CD4-positive, alpha-beta T cell treated with Interleukin-4 for 4 hours (primary cell): ENCODE data around the gene RERGL.
"Not testable (repeated sequence)": the region's sequence is repeated elsewhere in the genome, so short reads cannot be mapped to it uniquely, and the experiment has no call there.

Experiments
- DNase-seq: peaks from one replicate; pipeline ENCODE4 v3.0.0-alpha.2; 2020

RERGL gene

GRCh38 chr12:18090093-18090492 lies at the start of gene RERGL:
TSS of gene RERGL (minus strand) at chr12:18090193. CDS start at chr12:18090140, 53 bp downstream.
- DNase-seq = no peak

GRCh38 chr12:18139254-18139653 lies 49.3 kb upstream of the RERGL start:
- no peak for DNase-seq

GRCh38 chr12:18135509-18135908 lies 45.5 kb upstream of the RERGL start:
- DNase-seq = no peak

GRCh38 chr12:18135086-18135485 lies 45.1 kb upstream of the RERGL start:
- DNase-seq = no peak

GRCh38 chr12:18130851-18131250 lies 40.9 kb upstream of the RERGL start:
- no peak for DNase-seq

GRCh38 chr12:18123707-18124106 lies 33.7 kb upstream of the RERGL start:
- no peak for DNase-seq

GRCh38 chr12:18120899-18121298 lies 30.9 kb upstream of the RERGL start:
- no peak for DNase-seq

GRCh38 chr12:18108611-18109010 lies 18.6 kb upstream of the RERGL start:
- no peak for DNase-seq

- DNase-seq = no peak
These were observed 13.6 kb upstream of the RERGL start for GRCh38 chr12:18103624-18104023.

GRCh38 chr12:18101043-18101442 lies 11.1 kb upstream of the RERGL start:
- DNase-seq = no peak

GRCh38 chr12:18084080-18084479 lies 5.9 kb downstream of the RERGL start:
- no peak for DNase-seq

- DNase-seq = no peak
These were observed 10.3 kb downstream of the RERGL start for GRCh38 chr12:18079541-18080246.

GRCh38 chr12:18074001-18074400 lies 16.0 kb downstream of the RERGL start:
- no peak for DNase-seq

GRCh38 chr12:18072723-18073122 lies 17.3 kb downstream of the RERGL start:
- DNase-seq = no peak

- DNase-seq = no peak
These were observed 18.7 kb downstream of the RERGL start for GRCh38 chr12:18071336-18071735.

- DNase-seq = no peak
These were observed 21.6 kb downstream of the RERGL start for GRCh38 chr12:18068355-18068754.

- no peak for DNase-seq
These were observed 23.3 kb downstream of the RERGL start for GRCh38 chr12:18066666-18067065.

- DNase-seq = not testable (repeated sequence)
These were observed 27.1 kb downstream of the RERGL start for GRCh38 chr12:18062867-18063266.

- DNase-seq = no peak
These were observed 32.9 kb downstream of the RERGL start for GRCh38 chr12:18057051-18057450.

- DNase-seq = no peak
These were observed 34.9 kb downstream of the RERGL start for GRCh38 chr12:18054925-18055619.

- no peak for DNase-seq
These were observed 44.5 kb downstream of the RERGL start for GRCh38 chr12:18045446-18045992.

GRCh38 chr12:18040060-18040742 lies 49.8 kb downstream of the RERGL start:
- DNase-seq = not testable (repeated sequence)
